ENCODE measurements around the gene IL15RA. TPM values are rescaled to one million over a fixed set of nuclear protein-coding genes. Genes with fewer than 3 reads are reported as not detected.

The IL15RA gene
- total RNA-seq, 1 experiment from 2014 or later = 0.66 TPM

DNA sequence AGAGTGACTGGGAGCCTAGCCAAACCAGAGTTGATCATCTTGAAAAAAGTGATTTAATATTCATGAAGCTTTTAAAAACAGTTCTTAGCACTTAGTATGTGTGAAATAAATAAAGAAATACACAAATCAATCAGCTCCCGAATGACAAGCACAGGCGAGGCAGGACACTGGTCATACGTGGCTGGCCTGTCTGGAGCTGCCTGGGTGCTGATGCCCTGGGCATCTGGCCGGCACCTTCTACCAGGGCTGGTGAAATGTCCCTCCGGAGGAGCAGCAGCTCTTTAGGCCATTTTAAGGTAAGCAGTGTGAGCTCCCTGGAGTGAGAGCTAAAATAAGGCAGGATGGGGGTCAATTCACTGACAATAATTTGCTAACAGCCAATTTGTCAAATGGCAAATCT, 23.7 kb downstream of the IL15RA start:
- no peak overlapping the region for H3K4me3 ChIP-seq (ENCODE audit: low read depth, low read length)
- no peaks in the 10 kb centered on the region for H3K9me3 Mint-ChIP-seq (ENCODE audit: unreplicated experiment)
- no peaks in the 10 kb centered on the region for H3K27me3 Mint-ChIP-seq (ENCODE audit: insufficient read depth, unreplicated experiment)
- intact Hi-C loops (cut with micrococcal nuclease; ENCODE audit: unreplicated experiment) = no loop called here
- no peaks in the 10 kb centered on the region for H3K9me3 ChIP-seq
- H3K4me3 Mint-ChIP-seq (ENCODE audit: unreplicated experiment) = no peak overlapping the region
- POLR2A ChIA-PET = no interaction called here
- no peak overlapping the region for H3K27ac Mint-ChIP-seq (ENCODE audit: unreplicated experiment)
- DNase-seq = no peak
- H3K36me3 ChIP-seq (ENCODE audit: control insufficient read depth, insufficient read depth, low read length) = no peaks in the 10 kb centered on the region
- H3K36me3 Mint-ChIP-seq (ENCODE audit: insufficient read depth, unreplicated experiment) = peaks cover 5% of the 10 kb centered on the region
- H3K27me3 ChIP-seq (replicated peaks; ENCODE audit: control insufficient read depth, insufficient read depth, low read length) = no peaks in the 10 kb centered on the region
- peaks cover 11% of the 10 kb centered on the region for H3K4me1 Mint-ChIP-seq (ENCODE audit: low read depth, unreplicated experiment)
- no TSS peak for BruUV-seq (replicated peaks)
- TF ChIP-seq, protein P1, sequence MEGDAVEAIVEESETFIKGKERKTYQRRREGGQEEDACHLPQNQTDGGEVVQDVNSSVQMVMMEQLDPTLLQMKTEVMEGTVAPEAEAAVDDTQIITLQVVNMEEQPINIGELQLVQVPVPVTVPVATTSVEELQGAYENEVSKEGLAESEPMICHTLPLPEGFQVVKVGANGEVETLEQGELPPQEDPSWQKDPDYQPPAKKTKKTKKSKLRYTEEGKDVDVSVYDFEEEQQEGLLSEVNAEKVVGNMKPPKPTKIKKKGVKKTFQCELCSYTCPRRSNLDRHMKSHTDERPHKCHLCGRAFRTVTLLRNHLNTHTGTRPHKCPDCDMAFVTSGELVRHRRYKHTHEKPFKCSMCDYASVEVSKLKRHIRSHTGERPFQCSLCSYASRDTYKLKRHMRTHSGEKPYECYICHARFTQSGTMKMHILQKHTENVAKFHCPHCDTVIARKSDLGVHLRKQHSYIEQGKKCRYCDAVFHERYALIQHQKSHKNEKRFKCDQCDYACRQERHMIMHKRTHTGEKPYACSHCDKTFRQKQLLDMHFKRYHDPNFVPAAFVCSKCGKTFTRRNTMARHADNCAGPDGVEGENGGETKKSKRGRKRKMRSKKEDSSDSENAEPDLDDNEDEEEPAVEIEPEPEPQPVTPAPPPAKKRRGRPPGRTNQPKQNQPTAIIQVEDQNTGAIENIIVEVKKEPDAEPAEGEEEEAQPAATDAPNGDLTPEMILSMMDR (IDR thresholded peaks at IDR 0.05; ENCODE audit: insufficient read depth in 1 of 2, low read depth in 1 of 2, low read length in 1 of 2, severe bottlenecking in 1 of 2, unreplicated experiment in 1 of 2) = no peak
- peaks cover 3% of the 10 kb centered on the region; the same call in 1 of the 2 replicates for H3K4me1 ChIP-seq
- CTCF ChIA-PET = no interaction called here

DNA sequence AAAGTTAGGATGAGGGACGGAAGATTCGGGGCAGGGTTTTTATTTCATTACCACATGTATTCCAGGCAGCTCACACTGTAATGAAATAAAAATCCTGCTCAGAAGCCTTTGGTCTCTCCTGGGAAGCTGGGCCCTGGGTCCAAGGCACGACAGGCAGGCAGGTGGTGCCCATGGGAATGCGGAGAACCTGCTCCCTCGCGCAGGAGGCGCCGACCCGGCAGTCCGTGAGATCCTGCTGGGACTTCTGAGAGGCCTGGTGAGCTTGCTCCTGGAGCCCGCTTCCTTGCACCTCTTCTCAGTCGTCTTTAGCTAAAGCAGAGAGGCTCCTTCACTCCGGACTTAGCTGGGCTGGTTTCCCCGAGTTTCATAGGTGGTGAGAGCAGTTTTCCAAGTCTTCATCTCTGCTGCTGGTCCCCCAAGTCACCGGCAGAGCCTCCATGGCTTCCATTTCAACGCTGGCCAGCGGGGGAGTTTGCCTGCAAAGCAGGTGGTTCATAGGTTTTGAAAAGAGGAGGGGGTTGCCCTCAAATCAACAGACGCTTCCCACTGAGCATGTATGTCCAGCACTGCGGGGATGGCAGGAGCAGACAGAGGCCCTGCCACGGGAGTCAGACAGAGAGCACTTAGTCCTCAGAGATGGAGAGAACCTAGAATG, 24.5 kb downstream of the IL15RA start:
- peaks cover 5% of the 10 kb centered on the region for H3K36me3 Mint-ChIP-seq (ENCODE audit: insufficient read depth, unreplicated experiment)
- Histone ChIP-seq H3K4me3 (ENCODE audit: low read depth, low read length) (no peak overlapping the region), H3K9me3 (no peaks in the 10 kb centered on the region), H3K4me1 (peaks cover 3% of the 10 kb centered on the region; the same call in 1 of the 2 replicates), H3K27me3 (replicated peaks; ENCODE audit: control insufficient read depth, insufficient read depth, low read length) (no peaks in the 10 kb centered on the region), H3K36me3 (ENCODE audit: control insufficient read depth, insufficient read depth, low read length) (no peaks in the 10 kb centered on the region)
- DNase-seq = no peak
- ChIA-PET CTCF (no interaction called here), POLR2A (no interaction called here)
- peaks cover 11% of the 10 kb centered on the region for H3K4me1 Mint-ChIP-seq (ENCODE audit: low read depth, unreplicated experiment)
- intact Hi-C loops (cut with micrococcal nuclease; ENCODE audit: unreplicated experiment) = no loop called here
- H3K4me3 Mint-ChIP-seq (ENCODE audit: unreplicated experiment) = no peak overlapping the region
- no TSS peak for BruUV-seq (replicated peaks)
- no peaks in the 10 kb centered on the region for H3K27me3 Mint-ChIP-seq (ENCODE audit: insufficient read depth, unreplicated experiment)
- H3K27ac Mint-ChIP-seq (ENCODE audit: unreplicated experiment) = no peak overlapping the region
- TF ChIP-seq, protein P1 (IDR thresholded peaks at IDR 0.05; ENCODE audit: insufficient read depth in 1 of 2, low read depth in 1 of 2, low read length in 1 of 2, severe bottlenecking in 1 of 2, unreplicated experiment in 1 of 2) = no peak
- no peaks in the 10 kb centered on the region for H3K9me3 Mint-ChIP-seq (ENCODE audit: unreplicated experiment)

DNA sequence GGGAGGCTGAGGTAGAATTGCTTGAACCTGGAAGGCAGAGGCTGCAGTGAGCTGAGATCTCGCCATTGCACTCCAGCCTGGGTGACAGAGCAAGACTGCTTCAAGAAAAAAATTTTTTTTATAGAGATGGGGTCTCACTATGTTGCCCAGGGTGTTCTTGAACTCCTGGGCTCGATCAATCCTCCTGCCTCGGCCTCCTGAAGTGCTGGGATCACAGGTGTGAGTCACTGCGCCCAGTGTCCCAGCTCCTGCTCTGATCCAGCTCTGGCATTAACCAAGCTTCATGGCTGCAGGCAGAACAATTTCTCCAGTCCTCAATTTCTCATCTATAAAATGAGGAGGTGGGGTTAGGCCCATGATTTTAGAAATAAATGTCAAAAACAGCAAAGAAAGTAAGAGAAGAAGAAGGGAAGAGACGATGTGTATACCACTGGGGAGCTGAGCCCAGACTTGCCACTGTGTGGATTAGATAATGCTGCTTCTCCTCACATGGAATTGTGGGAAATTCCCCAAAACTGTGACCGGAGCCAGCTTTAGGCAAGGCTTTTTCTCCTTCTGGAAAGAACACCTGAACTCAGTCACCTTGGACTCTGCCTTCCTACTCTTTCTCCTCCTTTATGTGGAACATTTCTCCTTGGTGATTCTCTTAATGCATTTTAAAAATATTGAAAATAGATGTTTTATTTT, 25.5 kb downstream of the IL15RA start:
- H3K4me1 Mint-ChIP-seq (ENCODE audit: low read depth, unreplicated experiment) = peaks cover 11% of the 10 kb centered on the region
- no peaks in the 10 kb centered on the region for H3K27me3 Mint-ChIP-seq (ENCODE audit: insufficient read depth, unreplicated experiment)
- intact Hi-C loops (cut with micrococcal nuclease; ENCODE audit: unreplicated experiment) = no loop called here
- no peak for DNase-seq
- TF ChIP-seq, protein P1 (IDR thresholded peaks at IDR 0.05; ENCODE audit: insufficient read depth in 1 of 2, low read depth in 1 of 2, low read length in 1 of 2, severe bottlenecking in 1 of 2, unreplicated experiment in 1 of 2) = no peak
- H3K4me3 Mint-ChIP-seq (ENCODE audit: unreplicated experiment) = no peak overlapping the region
- Histone ChIP-seq H3K4me1 (peaks cover 3% of the 10 kb centered on the region; the same call in 1 of the 2 replicates), H3K36me3 (ENCODE audit: control insufficient read depth, insufficient read depth, low read length) (no peaks in the 10 kb centered on the region), H3K4me3 (ENCODE audit: low read depth, low read length) (no peak overlapping the region), H3K9me3 (no peaks in the 10 kb centered on the region), H3K27me3 (replicated peaks; ENCODE audit: control insufficient read depth, insufficient read depth, low read length) (no peaks in the 10 kb centered on the region)
- CTCF ChIA-PET = no interaction called here
- H3K27ac Mint-ChIP-seq (ENCODE audit: unreplicated experiment) = no peak overlapping the region
- no peaks in the 10 kb centered on the region for H3K9me3 Mint-ChIP-seq (ENCODE audit: unreplicated experiment)
- H3K36me3 Mint-ChIP-seq (ENCODE audit: insufficient read depth, unreplicated experiment) = peaks cover 5% of the 10 kb centered on the region
- no TSS peak for BruUV-seq (replicated peaks)
- POLR2A ChIA-PET = no interaction called here
